IMR-90 (cell line): ENCODE results near the gene TBC1D9B. TPM values are rescaled to one million over a fixed set of nuclear protein-coding genes. Genes with fewer than 3 reads are reported as not detected.

Experiments used
- ATAC-seq: fragments of 200-7000 bp; cut with Tn5 transposase; 2 replicates; pipeline ENCODE4 v1.9.1; 2020; ENCODE audit warnings: low read depth, mild to moderate bottlenecking, moderate library complexity
- BruUV-seq: library from RNA; stranded (reverse); fragments of 400-500 nt; replicated peaks from 2 replicates; lab custom pipeline; 2021; lab: Mats Ljungman, UMichigan
- CTCF ChIA-PET: fragments of 300-600 bp; formaldehyde crosslinking; extraction: SDS; loops from one replicate; lab custom pipeline; 2021; ENCODE audit warnings: antibody characterized with exemption; lab: Yijun Ruan, JAX
- POLR2A ChIA-PET: fragments of 300-600 bp; sonication (Branson Sonifier 250); formaldehyde crosslinking; loops from one replicate; lab custom pipeline; 2022; ENCODE audit warnings: antibody characterized with exemption; ENCODE audit not compliant: unreplicated experiment; lab: Charles Lee
- DNase-seq: peaks from one replicate; pipeline ENCODE4 v3.0.0; 2013
- H2AFZ ChIP-seq: replicated peaks from 2 replicates; pipeline ENCODE3; 2013; ENCODE audit warnings: low read length, mild to moderate bottlenecking; ENCODE audit not compliant: poor library complexity
- H2AK5ac ChIP-seq: 2 replicates; pipeline ENCODE4 v1.6.1; 2013; ENCODE audit warnings: low read depth, low read length, inconsistent platforms
- H2AK9ac ChIP-seq: replicated peaks from 2 replicates; pipeline ENCODE3; 2013; ENCODE audit warnings: mild to moderate bottlenecking, low read depth, low read length, moderate library complexity; ENCODE audit not compliant: poor library complexity
- H2BK120ac ChIP-seq: 2 replicates; pipeline ENCODE4 v1.6.1; 2013; ENCODE audit warnings: low read depth, low read length, inconsistent platforms
- H2BK15ac ChIP-seq: 3 replicates; pipeline ENCODE4 v1.6.1; 2013; ENCODE audit warnings: low read depth, low read length, inconsistent platforms
- H2BK20ac ChIP-seq: 2 replicates; pipeline ENCODE4 v1.6.1; 2013; ENCODE audit warnings: low read depth, mild to moderate bottlenecking, inconsistent platforms, low read length, moderate library complexity
- H2BK5ac ChIP-seq: 2 replicates; pipeline ENCODE4 v1.6.1; 2013; ENCODE audit warnings: mild to moderate bottlenecking, low read depth, low read length, inconsistent platforms; ENCODE audit not compliant: poor library complexity, severe bottlenecking
- H3K14ac ChIP-seq: replicated peaks from 2 replicates; pipeline ENCODE4 v1.6.1; 2013; ENCODE audit warnings: low read depth, low read length, inconsistent platforms
- H3K18ac ChIP-seq: 2 replicates; pipeline ENCODE4 v1.6.1; 2013; ENCODE audit warnings: low read depth, low read length, control low read depth
- H3K23ac ChIP-seq: 2 replicates; pipeline ENCODE4 v1.6.1; 2013; ENCODE audit warnings: low read depth, low read length, inconsistent platforms
- H3K27ac ChIP-seq: 2 replicates; pipeline ENCODE4 v1.5.1; 2013; ENCODE audit warnings: mild to moderate bottlenecking, control low read depth, low read length; ENCODE audit not compliant: insufficient read depth
- H3K27me3 ChIP-seq: 2 replicates; pipeline ENCODE4 v1.6.1; 2013; ENCODE audit warnings: low read length; ENCODE audit not compliant: control insufficient read depth, insufficient read depth
- H3K36me3 ChIP-seq: 2 replicates; pipeline ENCODE4 v1.6.1; 2013; ENCODE audit warnings: low read length, mixed read lengths; ENCODE audit not compliant: control insufficient read depth, insufficient read depth
- H3K4ac ChIP-seq: 2 replicates; pipeline ENCODE4 v1.6.1; 2013; ENCODE audit warnings: low read depth, low read length, inconsistent platforms
- H3K4me1 ChIP-seq: 2 replicates; pipeline ENCODE4 v1.6.1; 2013; ENCODE audit warnings: low read length, mixed read lengths; ENCODE audit not compliant: control insufficient read depth, insufficient read depth
- H3K4me2 ChIP-seq: 2 replicates; pipeline ENCODE4 v1.6.1; 2013; ENCODE audit warnings: low read depth, mild to moderate bottlenecking, control low read depth, low read length, moderate library complexity
- H3K4me3 ChIP-seq: 2 replicates; pipeline ENCODE4 v1.5.1; 2013; ENCODE audit warnings: low read depth, mild to moderate bottlenecking, control low read depth, low read length, moderate library complexity; ENCODE audit not compliant: insufficient read depth
- H3K56ac ChIP-seq: 2 replicates; pipeline ENCODE4 v1.6.1; 2013; ENCODE audit warnings: low read length, inconsistent platforms; ENCODE audit not compliant: insufficient read depth; ENCODE audit errors: extremely low read depth
- H3K79me1 ChIP-seq, 2 experiments: 2 replicates each; pipeline ENCODE4 v1.6.1; 2013; ENCODE audit warnings: low read length in 2 of 2, inconsistent platforms in 1 of 2, low read depth in 1 of 2
- H3K9ac ChIP-seq: 2 replicates; pipeline ENCODE4 v1.6.1; 2013; ENCODE audit warnings: low read depth, low read length, control low read depth
- H3K9me1 ChIP-seq: 2 replicates; pipeline ENCODE4 v1.6.1; 2013; ENCODE audit warnings: low read length, inconsistent platforms; ENCODE audit not compliant: insufficient read depth
- H3K9me3 ChIP-seq: 2 replicates; pipeline ENCODE4 v1.6.1; 2013; ENCODE audit warnings: low read length; ENCODE audit not compliant: control insufficient read depth, insufficient read depth
- H4K20me1 ChIP-seq: 2 replicates; pipeline ENCODE4 v1.6.1; 2013; ENCODE audit warnings: low read length, inconsistent platforms; ENCODE audit not compliant: insufficient read depth
- H4K5ac ChIP-seq: 2 replicates; pipeline ENCODE4 v1.6.1; 2013; ENCODE audit warnings: mild to moderate bottlenecking, low read depth, low read length, control low read depth
- H4K8ac ChIP-seq, 2 experiments: 2 replicates each; pipeline ENCODE4 v1.6.1; 2013; ENCODE audit warnings: low read depth in 2 of 2, low read length in 2 of 2, control low read depth in 1 of 2, inconsistent platforms in 1 of 2
- H4K91ac ChIP-seq: 2 replicates; pipeline ENCODE4 v1.6.1; 2013; ENCODE audit warnings: low read depth, low read length, inconsistent platforms; ENCODE audit not compliant: insufficient read depth
- CEBPB ChIP-seq: IDR thresholded peaks from 2 replicates; pipeline ENCODE4 v1.6.1; 2012; ENCODE audit warnings: low read depth, low read length, improper control_type of control experiment
- CHD1 ChIP-seq: IDR thresholded peaks from 2 replicates; pipeline ENCODE4 v1.6.1; 2012; ENCODE audit warnings: low read depth, low read length, improper control_type of control experiment
- FOS ChIP-seq: fragments of 150-350 bp; IDR thresholded peaks from 2 replicates; pipeline ENCODE4 v1.6.1; 2016; ENCODE audit warnings: low read depth, low read length
- MXI1 ChIP-seq: IDR thresholded peaks from 2 replicates; pipeline ENCODE4 v1.6.1; 2012; ENCODE audit warnings: low read depth, mild to moderate bottlenecking, low read length, moderate library complexity, borderline replicate concordance
- NFE2L2 ChIP-seq: fragments of 150-350 bp; IDR thresholded peaks from 2 replicates; pipeline ENCODE4 v1.6.1; 2016; ENCODE audit warnings: low read depth, mild to moderate bottlenecking, low read length
- RAD21 ChIP-seq: IDR thresholded peaks from 2 replicates; pipeline ENCODE4 v1.6.1; 2012; ENCODE audit warnings: low read length, improper control_type of control experiment
- WGBS, 2 experiments: methylation state at CpG; one replicate each; pipeline versions ENCODE4 v1.1.5 to v1.1.7; 2013; ENCODE audit warnings: missing lambda C conversion rate in 2 of 2; ENCODE audit not compliant: insufficient read length in 1 of 2; ENCODE audit errors: extremely low coverage in 2 of 2; 5-methylcytosine and 5-hydroxymethylcytosine counted together
- dilution Hi-C: fragments of 300-500 bp; cut with HindIII; formaldehyde crosslinking; loops from one replicate; pipeline ENCODE4 v1.14.3; 2018; ENCODE audit warnings: low sequenced_read_pairs; ENCODE audit not compliant: unreplicated experiment
- in situ Hi-C: fragments of 300-500 bp; cut with MboI; formaldehyde crosslinking; loops from 3 replicates; pipeline ENCODE4 v1.14.3; 2019; ENCODE audit warnings: low sequenced_read_pairs, inconsistent platforms, mixed read lengths
- intact Hi-C: fragments of 100-400 bp; cut with micrococcal nuclease; formaldehyde crosslinking; loops from 2 replicates; pipeline ENCODE4 v1.10.0; 2022
- polyA plus RNA-seq, 3 experiments: library from polyadenylated mRNA; depleted of rRNA; stranded (reverse); fragments of >200 nt; gene quantifications; 2 replicates each; pipeline ENCODE4 v1.2.3, GENCODE V29; 2012; ENCODE audit warnings: low replicate concordance in 1 of 3
- total RNA-seq: library from RNA; depleted of rRNA; stranded (reverse); fragments of >200 nt; gene quantifications from 2 replicates; pipeline ENCODE4 v1.2.3, GENCODE V29; 2012
- TF ChIP-seq, protein P1 (sequence below): fragments of 150-350 bp; IDR thresholded peaks from 2 replicates; pipeline ENCODE4 v1.6.1; 2017; ENCODE audit warnings: mild to moderate bottlenecking, antibody characterized with exemption, low read length, low read depth

Gene TBC1D9B
- total and polyA plus RNA-seq, 2 of the 4 experiments (the other 2 are of a cell fraction), result 58.6 to 78.1 TPM

DNA sequence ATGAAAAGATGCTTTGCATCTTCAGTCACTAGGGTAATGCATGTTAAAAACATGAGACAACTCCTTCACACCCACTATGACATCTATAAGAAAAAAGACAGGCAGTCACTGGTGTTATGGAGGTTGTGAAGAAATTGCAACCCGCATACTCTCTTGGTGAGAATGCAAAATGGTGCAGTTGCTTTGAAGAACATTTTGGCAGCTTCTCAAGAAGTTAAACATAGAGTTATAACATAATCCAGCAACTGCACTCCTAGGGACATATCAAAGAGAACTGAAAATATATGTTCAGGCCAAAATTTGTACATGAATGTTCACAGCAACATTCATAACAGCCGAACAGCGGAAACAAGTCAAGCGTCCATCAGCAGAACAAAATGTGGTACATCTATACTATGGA lies 46.3 kb upstream of the TBC1D9B start:
- Histone ChIP-seq H4K5ac (no peak overlapping the region), H3K14ac (no peak overlapping the region), H3K79me1 (no peaks in the 10 kb centered on the region), H3K27me3 (no peaks in the 10 kb centered on the region), H4K8ac (no peak overlapping the region), H3K4ac (no peak overlapping the region), H3K27ac (no peak overlapping the region), H3K23ac (no peak overlapping the region), H4K20me1 (no peaks in the 10 kb centered on the region), H3K4me2 (no peak overlapping the region), H2AK5ac (no peak overlapping the region), H3K9me1 (no peaks in the 10 kb centered on the region; the same call in 1 of the 2 replicates), H3K4me1 (no peaks in the 10 kb centered on the region; the same call in 1 of the 2 replicates), H2BK120ac (no peak overlapping the region), H3K56ac (no peak overlapping the region), H3K4me3 (no peak overlapping the region), H3K18ac (no peak overlapping the region), H2AK9ac (no peak overlapping the region), H4K91ac (no peak overlapping the region), H2BK5ac (no peak overlapping the region), H2BK15ac (no peak overlapping the region), H3K36me3 (peaks cover 8% of the 10 kb centered on the region), H2AFZ (no peak overlapping the region), H3K9me3 (no peaks in the 10 kb centered on the region), H3K9ac (no peak overlapping the region), H2BK20ac (no peak overlapping the region)
- TF ChIP-seq RAD21 (no peak), CEBPB (no peak), FOS (no peak), NFE2L2 (no peak), MXI1 (no peak), CHD1 (no peak)
- TF ChIP-seq, protein P1, sequence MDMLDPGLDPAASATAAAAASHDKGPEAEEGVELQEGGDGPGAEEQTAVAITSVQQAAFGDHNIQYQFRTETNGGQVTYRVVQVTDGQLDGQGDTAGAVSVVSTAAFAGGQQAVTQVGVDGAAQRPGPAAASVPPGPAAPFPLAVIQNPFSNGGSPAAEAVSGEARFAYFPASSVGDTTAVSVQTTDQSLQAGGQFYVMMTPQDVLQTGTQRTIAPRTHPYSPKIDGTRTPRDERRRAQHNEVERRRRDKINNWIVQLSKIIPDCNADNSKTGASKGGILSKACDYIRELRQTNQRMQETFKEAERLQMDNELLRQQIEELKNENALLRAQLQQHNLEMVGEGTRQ, result no peak
- WGBS, 2 experiments, result no CpG with 5 or more reads among the region's 4 CpGs
- BruUV-seq, result no TSS peak
- in situ Hi-C loops (no loop called here), dilution Hi-C loops (no loop called here), intact Hi-C loops (no loop called here)
- DNase-seq, result peak; percentile 11
- ATAC-seq, result no peak
- CTCF ChIA-PET, result no interaction called here
- POLR2A ChIA-PET, result no interaction called here
